Measurements from ENCODE around the gene ZNF639. TPM values are rescaled to one million over a fixed set of nuclear protein-coding genes. Genes with fewer than 3 reads are reported as not detected.

The ZNF639 gene
- total and polyA plus RNA-seq, 2 of the 13 experiments (the other 11 are each of a cell fraction or from before 2014, with no cell fraction given), result 11.6 to 42.4 TPM

DNA sequence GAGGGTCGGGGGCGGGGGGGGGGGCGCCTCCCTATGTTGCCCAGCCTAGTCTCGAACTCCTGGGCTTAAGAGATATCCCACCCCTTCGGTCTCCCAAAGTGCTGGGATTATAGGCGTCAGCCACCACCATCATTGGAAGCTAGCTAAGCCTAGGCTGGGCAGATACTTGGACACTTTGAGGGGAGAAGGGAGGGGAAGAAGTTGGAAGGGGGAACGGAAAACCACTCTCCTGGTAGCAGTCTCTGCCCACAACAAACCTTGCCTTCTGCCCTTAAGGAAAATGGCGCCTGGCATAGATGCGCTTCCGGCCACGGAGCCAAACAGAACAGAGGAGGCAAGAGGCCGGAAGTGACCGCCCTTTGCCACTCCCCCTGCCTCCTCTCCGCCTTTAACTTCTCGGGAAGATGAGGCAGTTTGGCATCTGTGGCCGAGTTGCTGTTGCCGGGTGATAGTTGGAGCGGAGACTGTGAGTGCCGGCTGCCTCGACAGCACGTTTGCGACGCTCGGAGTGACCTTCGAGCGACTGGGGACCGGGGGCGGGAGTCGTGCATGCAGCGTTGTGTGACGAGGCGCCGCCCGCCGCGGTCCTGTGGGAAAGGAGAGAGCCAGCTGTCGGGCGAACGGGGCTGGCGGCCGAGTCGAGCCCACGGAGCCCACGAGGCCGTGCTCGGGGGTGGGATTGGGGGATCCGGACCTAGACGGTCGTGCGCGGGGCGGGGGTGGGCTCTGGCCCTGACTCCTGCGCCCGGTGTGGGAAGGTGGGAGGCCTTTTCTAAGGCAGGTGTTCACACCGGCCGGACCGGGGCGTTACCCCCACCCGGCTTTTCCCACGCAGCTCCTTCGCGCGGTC, 24.7 kb downstream of the ZNF639 start, which contains the start of gene MFN1 (continued):
- TF ChIP-seq ETV5 (CRISPR knock-in tag; IDR thresholded peaks at IDR 0.05; ENCODE audit: borderline replicate concordance) (peak; percentile 77), ZNF629 (CRISPR knock-in tag; conservative IDR thresholded peaks at IDR 0.05) (no peak), TCF12 (IDR thresholded peaks at IDR 0.05) (no peak), TCF12 (CRISPR knock-in tag; IDR thresholded peaks at IDR 0.05) (no peak), GFI1 (CRISPR knock-in tag; IDR thresholded peaks at IDR 0.05; ENCODE audit: borderline replicate concordance) (0 out of 2 replicates have a peak, but pooled peaks have one; percentile 36), MED1 (CRISPR knock-in tag; IDR thresholded peaks at IDR 0.05) (peak; percentile 67), ZNF431 (CRISPR knock-in tag; IDR thresholded peaks at IDR 0.05; ENCODE audit: borderline replicate concordance, low read depth) (no peak), ZNF607 (CRISPR knock-in tag; IDR thresholded peaks at IDR 0.05; ENCODE audit: borderline replicate concordance) (peak; percentile 60; the same call in 1 of the 2 replicates), ZNF746 (CRISPR knock-in tag; IDR thresholded peaks at IDR 0.05) (no peak), HNRNPUL1 (IDR thresholded peaks at IDR 0.05; ENCODE audit: low read depth, low read length) (no peak), SKI (IDR thresholded peaks at IDR 0.05; ENCODE audit: partially characterized antibody) (no peak), ATF7-NPFF (CRISPR knock-in tag; IDR thresholded peaks at IDR 0.05; ENCODE audit: low read depth) (no peak; the same call in 1 of the 2 replicates), MATR3 (CRISPR knock-in tag; IDR thresholded peaks at IDR 0.05) (no peak), LCORL (IDR thresholded peaks at IDR 0.05) (no peak), LCORL (CRISPR knock-in tag; IDR thresholded peaks at IDR 0.05) (no peak; the same call in 1 of the 2 replicates), ZIK1 (CRISPR knock-in tag; IDR thresholded peaks at IDR 0.05; ENCODE audit: borderline replicate concordance, low read depth) (no peak), ZNF343 (CRISPR knock-in tag; IDR thresholded peaks at IDR 0.05) (0 out of 2 replicates have a peak, but pooled peaks have one; percentile 66), GTF3A (CRISPR knock-in tag; conservative IDR thresholded peaks at IDR 0.05) (no peak), FIP1L1 (IDR thresholded peaks at IDR 0.05; ENCODE audit: borderline replicate concordance, insufficient read depth, low read depth, low read length) (no peak), ZNF644 (CRISPR knock-in tag; IDR thresholded peaks at IDR 0.05; ENCODE audit: low read depth) (no peak)
- TF ChIP-seq, protein P1, sequence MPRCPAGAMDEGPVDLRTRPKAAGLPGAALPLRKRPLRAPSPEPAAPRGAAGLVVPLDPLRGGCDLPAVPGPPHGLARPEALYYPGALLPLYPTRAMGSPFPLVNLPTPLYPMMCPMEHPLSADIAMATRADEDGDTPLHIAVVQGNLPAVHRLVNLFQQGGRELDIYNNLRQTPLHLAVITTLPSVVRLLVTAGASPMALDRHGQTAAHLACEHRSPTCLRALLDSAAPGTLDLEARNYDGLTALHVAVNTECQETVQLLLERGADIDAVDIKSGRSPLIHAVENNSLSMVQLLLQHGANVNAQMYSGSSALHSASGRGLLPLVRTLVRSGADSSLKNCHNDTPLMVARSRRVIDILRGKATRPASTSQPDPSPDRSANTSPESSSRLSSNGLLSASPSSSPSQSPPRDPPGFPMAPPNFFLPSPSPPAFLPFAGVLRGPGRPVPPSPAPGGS (CRISPR knock-in tag; IDR thresholded peaks at IDR 0.05), result no peak
- TF ChIP-seq, protein P2, sequence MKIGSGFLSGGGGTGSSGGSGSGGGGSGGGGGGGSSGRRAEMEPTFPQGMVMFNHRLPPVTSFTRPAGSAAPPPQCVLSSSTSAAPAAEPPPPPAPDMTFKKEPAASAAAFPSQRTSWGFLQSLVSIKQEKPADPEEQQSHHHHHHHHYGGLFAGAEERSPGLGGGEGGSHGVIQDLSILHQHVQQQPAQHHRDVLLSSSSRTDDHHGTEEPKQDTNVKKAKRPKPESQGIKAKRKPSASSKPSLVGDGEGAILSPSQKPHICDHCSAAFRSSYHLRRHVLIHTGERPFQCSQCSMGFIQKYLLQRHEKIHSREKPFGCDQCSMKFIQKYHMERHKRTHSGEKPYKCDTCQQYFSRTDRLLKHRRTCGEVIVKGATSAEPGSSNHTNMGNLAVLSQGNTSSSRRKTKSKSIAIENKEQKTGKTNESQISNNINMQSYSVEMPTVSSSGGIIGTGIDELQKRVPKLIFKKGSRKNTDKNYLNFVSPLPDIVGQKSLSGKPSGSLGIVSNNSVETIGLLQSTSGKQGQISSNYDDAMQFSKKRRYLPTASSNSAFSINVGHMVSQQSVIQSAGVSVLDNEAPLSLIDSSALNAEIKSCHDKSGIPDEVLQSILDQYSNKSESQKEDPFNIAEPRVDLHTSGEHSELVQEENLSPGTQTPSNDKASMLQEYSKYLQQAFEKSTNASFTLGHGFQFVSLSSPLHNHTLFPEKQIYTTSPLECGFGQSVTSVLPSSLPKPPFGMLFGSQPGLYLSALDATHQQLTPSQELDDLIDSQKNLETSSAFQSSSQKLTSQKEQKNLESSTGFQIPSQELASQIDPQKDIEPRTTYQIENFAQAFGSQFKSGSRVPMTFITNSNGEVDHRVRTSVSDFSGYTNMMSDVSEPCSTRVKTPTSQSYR (CRISPR knock-in tag; IDR thresholded peaks at IDR 0.05; ENCODE audit: borderline replicate concordance), result no peak
- TF ChIP-seq, protein P3, sequence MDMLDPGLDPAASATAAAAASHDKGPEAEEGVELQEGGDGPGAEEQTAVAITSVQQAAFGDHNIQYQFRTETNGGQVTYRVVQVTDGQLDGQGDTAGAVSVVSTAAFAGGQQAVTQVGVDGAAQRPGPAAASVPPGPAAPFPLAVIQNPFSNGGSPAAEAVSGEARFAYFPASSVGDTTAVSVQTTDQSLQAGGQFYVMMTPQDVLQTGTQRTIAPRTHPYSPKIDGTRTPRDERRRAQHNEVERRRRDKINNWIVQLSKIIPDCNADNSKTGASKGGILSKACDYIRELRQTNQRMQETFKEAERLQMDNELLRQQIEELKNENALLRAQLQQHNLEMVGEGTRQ (IDR thresholded peaks at IDR 0.05; ENCODE audit: low read depth, low read length), result no peak
- TF ChIP-seq, protein P3 (CRISPR knock-in tag; IDR thresholded peaks at IDR 0.05; ENCODE audit: borderline replicate concordance), result no peak
